GM12874 (cell line): ENCODE data around the gene GDI2.

Experiments
- TF ChIP-seq, protein P1 (sequence below): IDR thresholded peaks from 2 replicates; pipeline ENCODE4 v1.5.1; 2011; ENCODE audit warnings: low read depth, mild to moderate bottlenecking, control low read depth, low read length, moderate library complexity; ENCODE audit not compliant: insufficient read depth

GDI2 gene

DNA sequence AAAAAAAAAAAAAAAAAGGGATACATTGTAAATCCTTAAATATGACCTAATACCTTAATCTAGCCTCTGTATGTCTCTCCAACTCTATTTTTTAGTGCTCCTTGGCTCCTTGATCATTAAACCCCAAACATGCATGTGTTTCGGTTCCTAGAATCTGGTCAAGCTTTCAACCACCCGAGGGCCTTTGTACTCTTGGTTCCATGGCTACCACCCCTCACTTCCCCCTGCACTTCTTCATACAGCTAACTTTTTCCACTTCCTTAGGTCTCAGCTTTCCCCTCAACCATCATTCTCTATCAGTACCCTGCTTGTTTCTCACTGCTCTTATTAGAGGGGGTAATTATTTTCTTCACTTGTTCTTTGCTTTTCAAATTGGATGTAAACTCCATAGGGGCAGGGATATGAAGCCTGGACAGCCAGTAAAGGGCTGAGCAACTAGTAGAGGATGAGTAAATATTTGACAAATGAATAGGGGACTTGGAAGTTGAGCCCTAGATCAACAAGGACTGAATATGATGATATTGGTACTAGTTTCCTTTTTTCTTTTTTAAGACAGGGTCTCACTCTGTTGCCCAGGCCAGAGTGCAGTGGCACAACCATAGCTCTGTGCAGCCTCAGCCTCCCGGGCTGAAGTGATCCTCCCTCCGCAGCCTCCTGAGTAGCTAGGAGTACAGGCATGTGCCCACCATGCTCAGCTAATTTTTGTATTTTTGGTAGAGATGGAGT, 4.3 kb upstream of the GDI2 start:
- TF ChIP-seq, protein P1, sequence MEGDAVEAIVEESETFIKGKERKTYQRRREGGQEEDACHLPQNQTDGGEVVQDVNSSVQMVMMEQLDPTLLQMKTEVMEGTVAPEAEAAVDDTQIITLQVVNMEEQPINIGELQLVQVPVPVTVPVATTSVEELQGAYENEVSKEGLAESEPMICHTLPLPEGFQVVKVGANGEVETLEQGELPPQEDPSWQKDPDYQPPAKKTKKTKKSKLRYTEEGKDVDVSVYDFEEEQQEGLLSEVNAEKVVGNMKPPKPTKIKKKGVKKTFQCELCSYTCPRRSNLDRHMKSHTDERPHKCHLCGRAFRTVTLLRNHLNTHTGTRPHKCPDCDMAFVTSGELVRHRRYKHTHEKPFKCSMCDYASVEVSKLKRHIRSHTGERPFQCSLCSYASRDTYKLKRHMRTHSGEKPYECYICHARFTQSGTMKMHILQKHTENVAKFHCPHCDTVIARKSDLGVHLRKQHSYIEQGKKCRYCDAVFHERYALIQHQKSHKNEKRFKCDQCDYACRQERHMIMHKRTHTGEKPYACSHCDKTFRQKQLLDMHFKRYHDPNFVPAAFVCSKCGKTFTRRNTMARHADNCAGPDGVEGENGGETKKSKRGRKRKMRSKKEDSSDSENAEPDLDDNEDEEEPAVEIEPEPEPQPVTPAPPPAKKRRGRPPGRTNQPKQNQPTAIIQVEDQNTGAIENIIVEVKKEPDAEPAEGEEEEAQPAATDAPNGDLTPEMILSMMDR = no peak

DNA sequence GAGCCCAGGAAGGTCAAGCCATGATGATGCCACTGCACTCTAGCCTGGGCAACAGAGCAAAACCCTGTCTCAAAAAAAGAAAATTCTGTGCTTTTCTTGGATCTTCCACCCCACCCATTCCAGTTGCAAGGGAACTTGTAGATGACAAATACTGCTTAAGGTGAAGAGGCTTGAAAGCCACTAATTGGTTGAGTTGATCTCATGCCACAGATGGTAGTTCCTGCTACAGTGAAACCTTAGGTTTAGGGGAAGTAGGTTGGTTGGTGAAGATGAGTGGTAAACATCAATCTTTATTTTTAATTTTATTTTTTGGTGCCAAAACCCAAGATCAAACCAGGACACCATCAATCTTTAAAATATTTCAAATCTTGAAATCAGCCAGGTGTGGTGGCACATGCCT, 2.9 kb upstream of the GDI2 start:
- TF ChIP-seq, protein P1 = no peak

DNA sequence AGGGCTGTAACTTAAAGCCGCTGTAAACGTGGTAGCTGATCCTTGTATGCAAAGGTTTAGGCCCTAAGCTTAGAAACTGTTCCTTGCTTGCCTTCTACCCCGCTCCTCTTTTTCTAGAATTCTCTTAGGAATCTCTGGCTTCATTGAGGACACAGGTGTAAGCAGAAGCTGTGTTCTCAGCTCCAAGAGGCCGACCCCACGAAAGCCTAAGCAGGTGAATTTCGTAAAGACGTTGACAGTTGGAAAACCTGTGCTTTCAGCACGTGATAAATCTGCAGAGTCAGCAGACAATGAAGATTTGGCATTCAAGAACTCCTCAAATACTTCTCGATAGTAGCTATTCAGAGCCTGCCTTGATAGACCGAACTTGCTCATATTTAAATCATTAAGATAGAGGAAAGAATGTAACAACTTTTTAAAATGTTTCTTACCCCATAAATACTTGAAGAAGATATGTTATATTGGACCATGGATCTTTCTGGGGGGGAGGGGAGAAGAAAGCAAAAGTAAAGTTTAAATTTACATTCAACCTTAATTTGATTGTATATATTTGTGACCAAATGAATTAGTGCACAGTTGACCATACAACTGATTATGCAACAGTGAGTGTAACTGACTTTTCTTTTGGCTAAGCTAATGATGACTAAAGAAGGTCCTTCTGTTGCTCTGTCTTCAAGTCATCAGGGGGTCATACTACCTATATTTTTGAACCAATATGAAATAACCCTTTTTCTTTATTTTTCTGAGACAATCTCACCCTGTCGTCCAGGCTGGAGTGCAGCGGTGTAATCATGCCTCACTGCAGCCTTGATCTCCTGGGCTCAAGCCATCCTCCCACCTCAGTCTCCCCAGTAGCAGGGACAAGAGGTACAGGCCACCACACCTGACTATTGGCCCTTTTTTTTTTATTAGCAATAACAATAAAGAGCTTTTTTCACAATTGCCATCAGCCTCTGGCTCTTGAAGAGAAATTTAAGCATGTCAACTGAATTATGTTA, 1.2 kb upstream of the GDI2 start:
- TF ChIP-seq, protein P1 = no peak

DNA sequence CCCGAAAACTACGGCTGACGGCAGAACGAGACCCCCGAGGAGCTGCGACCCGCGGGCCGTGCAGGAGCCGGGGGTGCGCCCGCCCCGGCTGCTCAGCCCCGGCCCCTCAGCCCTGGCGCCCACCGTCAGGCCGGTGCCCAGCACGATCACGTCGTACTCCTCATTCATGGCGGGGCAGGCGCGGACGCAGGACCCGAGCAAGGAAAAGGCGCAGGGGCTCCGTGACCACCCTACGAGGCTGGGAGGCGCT, 218 bp downstream of the GDI2 start:
- TF ChIP-seq, protein P1 = no peak

DNA sequence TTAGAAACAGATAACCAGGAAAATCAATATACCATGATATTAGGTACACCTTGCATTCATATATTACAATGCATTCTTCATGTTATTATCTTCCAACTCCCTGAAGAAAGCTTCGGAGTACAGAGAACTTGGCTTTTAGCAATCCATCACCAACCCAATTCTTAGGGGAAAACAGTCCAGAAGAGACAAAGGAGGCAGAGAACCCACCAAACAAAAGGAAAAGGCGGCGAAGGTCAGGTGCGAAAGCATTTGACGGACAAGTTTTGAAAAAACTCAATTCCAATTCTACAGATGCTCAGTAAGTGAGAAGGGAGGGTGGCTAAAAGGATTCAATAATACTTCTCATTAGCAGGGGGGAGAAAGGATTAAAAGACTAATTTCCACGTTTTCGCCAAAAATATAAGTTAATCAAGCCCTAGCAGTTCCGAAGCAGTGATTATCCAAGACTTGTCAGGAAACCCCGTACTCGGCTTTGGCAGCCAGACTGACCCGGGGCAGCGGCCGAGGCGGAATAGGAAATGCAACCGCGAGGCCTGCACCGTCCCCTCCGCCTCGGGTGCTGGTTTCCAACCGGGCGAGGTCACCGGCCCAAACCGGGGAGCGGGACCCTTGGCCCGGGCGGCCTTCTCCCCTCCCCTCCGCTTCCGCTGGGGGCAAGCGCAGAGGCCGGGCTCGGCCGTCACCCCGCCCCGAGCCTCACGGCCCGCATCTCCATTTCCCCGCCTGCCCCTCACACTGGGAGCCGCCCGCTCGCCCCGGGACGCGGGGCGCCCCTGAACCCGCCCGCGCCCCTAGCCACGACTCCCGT, 747 bp downstream of the GDI2 start:
- TF ChIP-seq, protein P1 = no peak

DNA sequence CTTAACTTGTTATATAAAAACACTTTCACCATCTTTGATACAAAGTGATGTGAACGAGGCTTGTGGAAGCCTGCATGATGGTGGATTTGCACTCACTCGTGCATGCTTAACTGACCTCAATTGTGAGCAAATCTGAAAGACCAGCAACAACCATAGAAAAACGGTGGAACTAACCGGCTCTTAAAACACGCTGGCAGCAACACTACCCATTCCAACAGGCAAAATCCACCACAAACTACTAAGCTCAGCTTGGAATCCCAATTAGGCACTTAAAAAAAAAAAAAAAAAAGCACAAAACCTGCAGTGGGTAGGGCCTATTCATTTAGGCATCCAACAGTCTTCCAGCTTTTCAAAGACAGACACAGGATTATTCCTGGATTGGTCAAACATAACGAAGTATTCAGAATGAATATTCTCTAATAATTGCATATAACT, 1.8 kb downstream of the GDI2 start:
- TF ChIP-seq, protein P1 = no peak

DNA sequence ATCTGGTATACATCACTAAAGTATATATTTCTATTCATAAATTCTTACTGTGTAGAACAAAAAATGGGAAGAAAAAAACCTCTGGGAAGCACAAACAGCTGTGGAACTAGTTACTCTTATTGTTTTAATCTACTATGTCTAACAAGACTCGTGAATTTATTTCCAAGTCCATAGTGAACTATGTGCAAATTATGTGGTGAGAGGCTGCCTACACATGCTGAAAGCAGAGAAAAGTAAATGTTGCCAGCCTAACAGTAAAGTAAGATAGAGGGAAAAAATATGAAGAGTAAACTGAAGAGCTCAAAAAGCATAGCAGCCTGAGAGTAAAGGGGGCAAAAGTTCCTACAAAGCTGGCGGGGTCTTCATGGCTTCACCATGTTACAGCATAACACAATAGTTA, 3.0 kb downstream of the GDI2 start:
- TF ChIP-seq, protein P1 = no peak
